ENCODE results near the gene SMS. TPM values are rescaled to one million over a fixed set of nuclear protein-coding genes. Genes with fewer than 3 reads are reported as not detected.

The SMS gene
- total and polyA plus RNA-seq, 10 donors: 30.6 to 56.7 (median 42.8) TPM

- 11 to 20% (median 17%) methylated on average over 3 of the region's 3 CpGs for WGBS, 5 donors
- Histone ChIP-seq H3K27ac (peak overlapping the region in 2 of 8 donors; percentile 28 to 36), H3K36me3 (peaks cover 0 to 29% (median 0%) of the 10 kb centered on the region in 6 donors), H3K9me3 (no peaks in the 10 kb centered on the region), H3K4me3 (no peak overlapping the region), H3K27me3 (replicated peaks in 1 of 7) (no peaks in the 10 kb centered on the region), H3K4me1 (peaks cover 0 to 6% (median 0%) of the 10 kb centered on the region in 6 donors)
- DNase-seq: no peak
- intact Hi-C loops (cut with DNase I; ENCODE audit: low total_unique reads): loop anchor here (10.0 kb wide), 1 partner anchor 759 kb away; no protein-coding TSS in a partner anchor
- TF ChIP-seq CTCF (IDR thresholded peaks at IDR 0.05 in 8 of 11, conservative IDR thresholded peaks at IDR 0.05 in 3 of 11) (peak; percentile 86 to 99 (median 92)), POLR2A (IDR thresholded peaks at IDR 0.05) (no peak)
Measured at GRCh38 chrX:21985332-21985777, 44.8 kb downstream of the SMS start.

DNA sequence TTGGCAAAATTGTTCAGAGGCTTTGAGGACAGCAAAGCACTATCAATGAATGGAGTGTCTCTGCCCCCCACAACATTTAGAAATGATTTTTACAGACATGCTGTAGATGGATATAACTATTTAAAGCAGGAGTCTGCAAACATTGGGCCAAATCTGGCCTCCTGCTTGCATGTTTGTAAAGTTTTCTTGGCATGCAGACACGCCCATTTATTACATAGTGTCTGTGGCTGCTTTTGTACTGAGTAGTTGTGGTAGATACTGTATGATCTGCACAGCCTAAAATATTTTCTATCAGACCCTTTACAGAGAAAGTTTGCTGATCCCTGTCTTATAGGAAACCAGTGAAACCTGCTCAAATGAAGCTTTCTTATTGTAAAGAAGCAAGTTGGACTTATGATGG lies 46.1 kb downstream of the SMS start:
- Histone ChIP-seq H3K27ac (no peak overlapping the region), H3K9me3 (no peaks in the 10 kb centered on the region), H3K4me3 (no peak overlapping the region), H3K4me1 (peaks cover 0 to 12% (median 0%) of the 10 kb centered on the region in 6 donors), H3K36me3 (peaks cover 0 to 29% (median 0%) of the 10 kb centered on the region in 6 donors), H3K27me3 (replicated peaks in 1 of 7) (no peaks in the 10 kb centered on the region)
- WGBS, 5 donors: 57 to 96% (median 78%) methylated on average over 1 of the region's 1 CpG; no CpG with 5 or more reads in 1 of the 5 donors
- intact Hi-C loops (cut with DNase I; ENCODE audit: low total_unique reads): loop anchor here (10.0 kb wide), 1 partner anchor 758 kb away; no protein-coding TSS in a partner anchor
- no peak for DNase-seq
- no peak for TF ChIP-seq CTCF (IDR thresholded peaks at IDR 0.05 in 8 of 11, conservative IDR thresholded peaks at IDR 0.05 in 3 of 11)
- TF ChIP-seq POLR2A (IDR thresholded peaks at IDR 0.05): no peak
- no peak for TF ChIP-seq POLR2AphosphoS5 (IDR thresholded peaks at IDR 0.05)

GRCh38 chrX:21989384-21989783 lies 48.9 kb downstream of the SMS start:
- 58 to 77% (median 64%) methylated on average over 4 of the region's 4 CpGs for WGBS, 5 donors
- Histone ChIP-seq H3K27me3 (replicated peaks in 1 of 7) (no peaks in the 10 kb centered on the region), H3K27ac (peak overlapping the region in 3 of 8 donors; percentile 4 to 90 (median 30)), H3K36me3 (peaks cover 0 to 29% (median 0%) of the 10 kb centered on the region in 6 donors), H3K4me1 (peaks cover 0 to 32% (median 8%) of the 10 kb centered on the region in 6 donors), H3K4me3 (no peak overlapping the region), H3K9me3 (no peaks in the 10 kb centered on the region)
- no peak for DNase-seq
- TF ChIP-seq POLR2A (IDR thresholded peaks at IDR 0.05): no peak
- intact Hi-C loops (cut with DNase I; ENCODE audit: low total_unique reads): loop anchor here (10.0 kb wide), 1 partner anchor 755 kb away; no protein-coding TSS in a partner anchor

GRCh38 chrX:21990832-21991231 lies 50.3 kb downstream of the SMS start:
- no peak for TF ChIP-seq POLR2AphosphoS5 (IDR thresholded peaks at IDR 0.05)
- TF ChIP-seq CTCF (IDR thresholded peaks at IDR 0.05 in 8 of 11, conservative IDR thresholded peaks at IDR 0.05 in 3 of 11): no peak
- intact Hi-C loops (cut with DNase I; ENCODE audit: low total_unique reads): no loop called here
- Histone ChIP-seq H3K4me3 (no peak overlapping the region), H3K27ac (peak overlapping the region in 5 of 8 donors; percentile 32 to 90 (median 47)), H3K9me3 (no peaks in the 10 kb centered on the region), H3K36me3 (peaks cover 0 to 29% (median 0%) of the 10 kb centered on the region in 6 donors), H3K27me3 (replicated peaks in 1 of 7) (no peaks in the 10 kb centered on the region), H3K4me1 (peaks cover 0 to 27% (median 5%) of the 10 kb centered on the region in 6 donors)
- WGBS, 5 donors: 54 to 82% (median 74%) methylated on average over 8 of the region's 8 CpGs
- DNase-seq: no peak

Measured in spleen (tissue), 11 donors.